Loucy (cell line): ENCODE data around the gene ADAMTS7.
"Not testable (repeated sequence)": the region's sequence is repeated elsewhere in the genome, so short reads cannot be mapped to it uniquely, and the experiment has no call there.

Experiments used
- H2AFZ ChIP-seq: fragments of 200-600 bp; sonication (generic); 2 replicates; pipeline ENCODE4 v1.6.0; 2016; ENCODE audit warnings: antibody characterized with exemption, mild to moderate bottlenecking, low read length, moderate library complexity
- H3F3A ChIP-seq: fragments of 200-600 bp; 2 replicates; pipeline ENCODE4 v1.6.0; 2016; ENCODE audit warnings: antibody characterized with exemption, low read depth, mild to moderate bottlenecking
- H3K27me3 ChIP-seq: fragments of 200-600 bp; sonication (generic); 2 replicates; pipeline ENCODE4 v1.6.1; 2014; ENCODE audit warnings: low read length, mild to moderate bottlenecking; ENCODE audit not compliant: insufficient read depth, poor library complexity, severe bottlenecking
- H3K36me3 ChIP-seq: fragments of 200-600 bp; sonication (generic); 2 replicates; pipeline ENCODE4 v1.6.1; 2016; ENCODE audit warnings: low read length; ENCODE audit not compliant: insufficient read depth
- H3K4me1 ChIP-seq: fragments of 200-600 bp; sonication (generic); 2 replicates; pipeline ENCODE4 v1.5.1; 2014; ENCODE audit warnings: low read length, mild to moderate bottlenecking; ENCODE audit not compliant: insufficient read depth, poor library complexity, severe bottlenecking
- H3K4me2 ChIP-seq: fragments of 200-600 bp; sonication (generic); 2 replicates; pipeline ENCODE4 v1.6.0; 2014; ENCODE audit warnings: antibody characterized with exemption, low read length, low read depth, mild to moderate bottlenecking; ENCODE audit not compliant: poor library complexity, severe bottlenecking
- H3K4me3 ChIP-seq: fragments of 200-600 bp; sonication (generic); 2 replicates; pipeline ENCODE4 v1.5.1; 2014; ENCODE audit warnings: low read length, mild to moderate bottlenecking, mixed read lengths; ENCODE audit not compliant: poor library complexity, severe bottlenecking
- H3K79me2 ChIP-seq: fragments of 200-600 bp; sonication (generic); 2 replicates; pipeline ENCODE4 v1.6.1; 2014; ENCODE audit warnings: low read length; ENCODE audit not compliant: insufficient read depth
- H3K9ac ChIP-seq: fragments of 200-600 bp; sonication (generic); 2 replicates; pipeline ENCODE4 v1.6.0; 2014; ENCODE audit warnings: mild to moderate bottlenecking, low read depth, low read length, moderate library complexity; ENCODE audit not compliant: poor library complexity, severe bottlenecking
- H3K9me2 ChIP-seq: fragments of 200-600 bp; sonication (generic); replicated peaks from 2 replicates; pipeline ENCODE4 v1.6.1; 2016; ENCODE audit warnings: low read depth, low read length, mixed read lengths
- H3K9me3 ChIP-seq: fragments of 200-600 bp; sonication (generic); 2 replicates; pipeline ENCODE4 v1.6.1; 2014; ENCODE audit warnings: mild to moderate bottlenecking, antibody characterized with exemption, low read length, low read depth; ENCODE audit not compliant: insufficient read depth
- H4K20me1 ChIP-seq: fragments of 200-600 bp; sonication (generic); 2 replicates; pipeline ENCODE4 v1.6.0; 2014; ENCODE audit warnings: antibody characterized with exemption, low read length, mild to moderate bottlenecking; ENCODE audit not compliant: insufficient read depth, poor library complexity, severe bottlenecking
- CTCF ChIP-seq: fragments of 200-600 bp; sonication (generic); conservative IDR thresholded peaks from 2 replicates; pipeline ENCODE4 v1.5.1; 2014; ENCODE audit warnings: mild to moderate bottlenecking, antibody characterized with exemption, low read length
- EZH2phosphoT487 ChIP-seq: fragments of 200-600 bp; IDR thresholded peaks from 2 replicates; pipeline ENCODE4 v1.6.1; 2018; ENCODE audit warnings: antibody characterized with exemption, mild to moderate bottlenecking, moderate library complexity, borderline replicate concordance

ADAMTS7 gene

GRCh38 chr15:78737931-78738558, 73.2 kb downstream of the ADAMTS7 start:
- H3K79me2 ChIP-seq, H3K9me2 ChIP-seq, H3K36me3 ChIP-seq, H3K9ac ChIP-seq, H4K20me1 ChIP-seq, H3K4me2 ChIP-seq, H3K4me3 ChIP-seq, H3F3A ChIP-seq, H3K27me3 ChIP-seq, H3K4me1 ChIP-seq, H3K9me3 ChIP-seq: not testable (repeated sequence)
- peak; percentile 66 for TF ChIP-seq CTCF
- H2AFZ ChIP-seq, result peak overlapping the region; percentile 64; the same call in 1 of the 2 replicates

- Histone ChIP-seq H3K9me3 (no peaks in the 10 kb centered on the region), H3K4me2 (no peak overlapping the region), H3K4me3 (no peak overlapping the region), H3K79me2 (no peaks in the 10 kb centered on the region), H4K20me1 (no peaks in the 10 kb centered on the region), H2AFZ (no peak overlapping the region), H3K27me3 (no peaks in the 10 kb centered on the region), H3K9ac (no peak overlapping the region), H3F3A (no peaks in the 10 kb centered on the region), H3K4me1 (no peaks in the 10 kb centered on the region), H3K36me3 (no peaks in the 10 kb centered on the region), H3K9me2 (no peaks in the 10 kb centered on the region)
- TF ChIP-seq CTCF, result no peak
- TF ChIP-seq EZH2phosphoT487, result no peak
Observed at GRCh38 chr15:78737187-78737820, 74.0 kb downstream of the ADAMTS7 start.

- peak; percentile 23; the same call in 1 of the 2 replicates for TF ChIP-seq CTCF
- H3K4me3 ChIP-seq, H3K36me3 ChIP-seq, H3K79me2 ChIP-seq, H3F3A ChIP-seq, H2AFZ ChIP-seq, H4K20me1 ChIP-seq, H3K9me3 ChIP-seq, H3K9ac ChIP-seq, H3K9me2 ChIP-seq, H3K27me3 ChIP-seq, H3K4me2 ChIP-seq, H3K4me1 ChIP-seq: not testable (repeated sequence)
Observed at GRCh38 chr15:78736286-78736685, 75.0 kb downstream of the ADAMTS7 start.
